NCI-H524 treated with DMSO at 0.1 percent for 48 hours (cell line): ENCODE data around the gene GALR2.

ENCODE experiments used
- DNase-seq: peaks from one replicate; lab custom pipeline; 2025; lab: John Stamatoyannopoulos, UW

GALR2 gene

DNA sequence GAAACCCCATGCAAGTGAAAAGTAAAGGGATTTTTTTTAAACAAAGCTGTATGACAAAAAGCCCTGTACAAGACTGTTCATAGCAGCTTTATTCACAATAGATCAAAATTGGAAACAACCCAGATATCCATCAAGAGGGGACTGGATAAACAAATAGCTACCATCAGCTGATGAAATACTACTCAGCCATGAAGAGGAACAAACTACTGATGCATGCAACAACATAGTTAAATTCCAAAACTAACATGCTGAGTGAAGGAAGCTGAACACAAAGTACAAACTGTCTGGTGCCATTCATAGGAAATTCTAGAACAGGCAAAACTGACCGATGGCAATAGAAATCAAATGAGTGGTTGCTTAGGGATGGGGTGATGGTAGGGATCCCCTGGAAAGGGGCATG, 51.3 kb downstream of the GALR2 start:
- no peak for DNase-seq
